Liver (tissue), 2 donors: ENCODE measurements around the gene CNTLN.

Experiments used
- CTCF ChIP-seq: fragments of 150-350 bp; IDR thresholded peaks from 2 replicates; pipeline ENCODE4 v1.5.1; 2017; ENCODE audit warnings: improper control_type of control experiment, low read depth, low read length; ENCODE audit not compliant: missing input control
- MAX ChIP-seq: IDR thresholded peaks from 2 replicates; pipeline ENCODE4 v1.6.1; 2016; ENCODE audit warnings: antibody characterized with exemption
- donor health status: healthy.

- TF ChIP-seq MAX (no peak), CTCF (no peak)
These were observed 95.8 kb downstream of the CNTLN start for GRCh38 chr9:17230646-17231045.
